H9 (cell line): ENCODE data around the gene APBA3. TPM values are rescaled to one million over a fixed set of nuclear protein-coding genes. Genes with fewer than 3 reads are reported as not detected.

ENCODE experiments used
- DNase-seq: peaks from one replicate; pipeline ENCODE4 v3.0.0-alpha.2; 2017
- H2AFZ ChIP-seq: one replicate; pipeline ENCODE4 v1.6.1; 2013; ENCODE audit warnings: mild to moderate bottlenecking, low read length, control low read depth, moderate library complexity
- H2AK5ac ChIP-seq: 2 replicates; pipeline ENCODE4 v1.6.1; 2013; ENCODE audit warnings: low read length, control low read depth, mixed read lengths; ENCODE audit not compliant: insufficient read length
- H2BK120ac ChIP-seq: one replicate; pipeline ENCODE4 v1.6.1; 2013; ENCODE audit warnings: low read depth, mild to moderate bottlenecking, low read length, control low read depth, inconsistent platforms; ENCODE audit not compliant: poor library complexity, severe bottlenecking
- H2BK12ac ChIP-seq: 2 replicates; pipeline ENCODE4 v1.6.1; 2013; ENCODE audit warnings: low read length, control low read depth, mixed read lengths, low read depth; ENCODE audit not compliant: insufficient read length
- H2BK15ac ChIP-seq: 2 replicates; pipeline ENCODE4 v1.6.1; 2013; ENCODE audit warnings: low read depth, low read length, control low read depth
- H2BK20ac ChIP-seq: one replicate; pipeline ENCODE4 v1.6.1; 2013; ENCODE audit warnings: low read depth, mild to moderate bottlenecking, low read length, control low read depth, inconsistent platforms; ENCODE audit not compliant: poor library complexity, severe bottlenecking
- H2BK5ac ChIP-seq: 2 replicates; pipeline ENCODE4 v1.6.1; 2013; ENCODE audit warnings: low read length, control low read depth, mixed read lengths; ENCODE audit not compliant: insufficient read length
- H3K14ac ChIP-seq: 2 replicates; pipeline ENCODE4 v1.6.1; 2013; ENCODE audit warnings: low read length, control low read depth; ENCODE audit not compliant: insufficient read depth
- H3K18ac ChIP-seq: 2 replicates; pipeline ENCODE4 v1.6.1; 2013; ENCODE audit warnings: low read depth, mild to moderate bottlenecking, mixed read lengths, low read length, control low read depth; ENCODE audit not compliant: insufficient read length
- H3K23ac ChIP-seq: 2 replicates; pipeline ENCODE4 v1.6.1; 2013; ENCODE audit warnings: low read length, control low read depth, mixed read lengths, low read depth; ENCODE audit not compliant: insufficient read length
- H3K23me2 ChIP-seq: 2 replicates; pipeline ENCODE4 v1.6.1; 2013; ENCODE audit warnings: low read depth, mild to moderate bottlenecking, mixed read lengths, low read length, control low read depth; ENCODE audit not compliant: insufficient read length, poor library complexity, severe bottlenecking
- H3K27ac ChIP-seq: 2 replicates; pipeline ENCODE4 v1.5.1; 2013; ENCODE audit warnings: low read length, control low read depth, mixed read lengths, low read depth; ENCODE audit not compliant: insufficient read length
- H3K27me3 ChIP-seq: 2 replicates; pipeline ENCODE4 v1.6.1; 2013; ENCODE audit warnings: low read length, control low read depth, inconsistent platforms; ENCODE audit not compliant: insufficient read depth
- H3K4ac ChIP-seq: 2 replicates; pipeline ENCODE4 v1.6.1; 2013; ENCODE audit warnings: low read depth, mild to moderate bottlenecking, control low read depth, inconsistent platforms, low read length, moderate library complexity
- H3K4me1 ChIP-seq: 2 replicates; pipeline ENCODE4 v1.6.1; 2013; ENCODE audit warnings: low read length, control low read depth, inconsistent platforms; ENCODE audit not compliant: insufficient read depth
- H3K4me2 ChIP-seq: 2 replicates; pipeline ENCODE4 v1.6.1; 2013; ENCODE audit warnings: low read length, control low read depth, mixed read lengths; ENCODE audit not compliant: insufficient read length, insufficient read depth
- H3K56ac ChIP-seq: 2 replicates; pipeline ENCODE4 v1.6.1; 2013; ENCODE audit warnings: low read depth, mild to moderate bottlenecking, mixed read lengths, low read length, control low read depth; ENCODE audit not compliant: insufficient read length
- H3K79me1 ChIP-seq: 2 replicates; pipeline ENCODE4 v1.6.1; 2013; ENCODE audit warnings: low read depth, mild to moderate bottlenecking, moderate library complexity, low read length, control low read depth, inconsistent platforms; ENCODE audit not compliant: insufficient read depth, poor library complexity, severe bottlenecking
- H3K79me2 ChIP-seq: 2 replicates; pipeline ENCODE4 v1.6.1; 2013; ENCODE audit warnings: low read length, control low read depth, inconsistent platforms; ENCODE audit not compliant: insufficient read depth
- H3K9ac ChIP-seq: 2 replicates; pipeline ENCODE4 v1.6.1; 2013; ENCODE audit warnings: low read length, control low read depth, mixed read lengths; ENCODE audit not compliant: insufficient read length; ENCODE audit errors: extremely low read depth
- H3K9me3 ChIP-seq: one replicate; pipeline ENCODE4 v1.6.1; 2013; ENCODE audit warnings: low read depth, low read length, inconsistent platforms; ENCODE audit not compliant: control insufficient read depth
- H3T11ph ChIP-seq: one replicate; pipeline ENCODE4 v1.6.1; 2013; ENCODE audit warnings: mild to moderate bottlenecking, low read length, control low read depth, inconsistent platforms
- H4K20me1 ChIP-seq: one replicate; pipeline ENCODE4 v1.6.1; 2013; ENCODE audit not compliant: control insufficient read depth, insufficient read length, insufficient read depth
- H4K5ac ChIP-seq: 2 replicates; pipeline ENCODE4 v1.6.1; 2013; ENCODE audit warnings: low read depth, mild to moderate bottlenecking, mixed read lengths, low read length, control low read depth; ENCODE audit not compliant: insufficient read length
- H4K8ac ChIP-seq: replicated peaks from 2 replicates; pipeline ENCODE4 v1.6.1; 2013; ENCODE audit warnings: low read length, control low read depth, mixed read lengths, low read depth; ENCODE audit not compliant: insufficient read length
- H4K91ac ChIP-seq: 2 replicates; pipeline ENCODE4 v1.6.1; 2013; ENCODE audit warnings: low read depth, mild to moderate bottlenecking, moderate library complexity, mixed read lengths, low read length, control low read depth; ENCODE audit not compliant: insufficient read length
- H3K27ac Mint-ChIP-seq, 3 experiments: 2 replicates in 2 of 3; 3 replicates in 1 of 3; pipeline ENCODE4 v1.8.0; 2020 to 2021; ENCODE audit warnings: mixed read lengths in 3 of 3, mild to moderate bottlenecking in 1 of 3, moderate library complexity in 1 of 3
- H3K27me3 Mint-ChIP-seq: 2 replicates; pipeline ENCODE4 v1.8.0; 2021; ENCODE audit warnings: low read depth, mild to moderate bottlenecking, moderate library complexity, mixed read lengths
- H3K36me3 Mint-ChIP-seq, 3 experiments: 2 replicates in 2 of 3; 3 replicates in 1 of 3; pipeline ENCODE4 v1.8.0; 2020 to 2021; ENCODE audit warnings: low read depth in 3 of 3, mixed read lengths in 3 of 3; ENCODE audit not compliant: insufficient read depth in 1 of 3
- H3K4me1 Mint-ChIP-seq, 2 experiments: 2 replicates each; pipeline ENCODE4 v1.8.0; 2020; ENCODE audit warnings: mixed read lengths in 2 of 2
- H3K4me3 Mint-ChIP-seq, 2 experiments: 2 replicates in 1 of 2; 3 replicates in 1 of 2; pipeline ENCODE4 v1.8.0; 2020 to 2021; ENCODE audit warnings: mild to moderate bottlenecking in 2 of 2, mixed read lengths in 2 of 2, moderate library complexity in 1 of 2
- H3K9me3 Mint-ChIP-seq, 2 experiments: 2 replicates in 1 of 2; 3 replicates in 1 of 2; pipeline ENCODE4 v1.8.0; 2020; ENCODE audit warnings: mild to moderate bottlenecking in 2 of 2, mixed read lengths in 2 of 2, moderate library complexity in 1 of 2
- CTCF ChIP-seq: fragments of 200-600 bp; sonication (generic); conservative IDR thresholded peaks from 3 replicates; pipeline ENCODE4 v1.8.0; 2021; ENCODE audit warnings: antibody characterized with exemption, mild to moderate bottlenecking
- WGBS: extraction: QIAGEN DNeasy Blood & Tissue Kit; methylation state at CpG from one replicate; pipeline ENCODE4 v1.1.7; 2013; ENCODE audit warnings: missing lambda C conversion rate, low lambda C conversion rate, mixed read lengths; ENCODE audit not compliant: insufficient read length; ENCODE audit errors: extremely low coverage; 5-methylcytosine and 5-hydroxymethylcytosine counted together
- total RNA-seq: library from RNA; stranded (reverse); gene quantifications from 2 replicates; pipeline ENCODE4 v1.2.1, GENCODE V29; 2021

The APBA3 gene
- total RNA-seq, 1 experiment from 2014 or later, result 21.8 TPM

- no peak for TF ChIP-seq CTCF
- Histone ChIP-seq H3K4me1 (no peaks in the 10 kb centered on the region), H3K4me2 (no peak overlapping the region), H2BK15ac (no peak overlapping the region), H2AFZ (no peak overlapping the region), H2BK20ac (no peak overlapping the region), H3K23me2 (no peaks in the 10 kb centered on the region), H4K5ac (peak overlapping the region; percentile 4), H3K18ac (no peak overlapping the region), H2BK12ac (no peak overlapping the region), H3K14ac (no peak overlapping the region; the same call in 1 of the 2 replicates), H3K79me2 (no peaks in the 10 kb centered on the region), H2AK5ac (no peak overlapping the region), H3K56ac (no peak overlapping the region), H3K23ac (no peak overlapping the region), H2BK120ac (no peak overlapping the region), H3K27ac (no peak overlapping the region), H3K79me1 (no peaks in the 10 kb centered on the region), H3K27me3 (no peaks in the 10 kb centered on the region), H3K9ac (no peak overlapping the region), H3K4ac (no peak overlapping the region), H3T11ph (no peak overlapping the region), H4K20me1 (no peaks in the 10 kb centered on the region), H4K8ac (peak overlapping the region; percentile 1), H3K9me3 (no peaks in the 10 kb centered on the region), H4K91ac (no peak overlapping the region), H2BK5ac (no peak overlapping the region)
- Mint-ChIP-seq H3K27ac (peak overlapping the region in 1 of 3 experiments; percentile 63; a peak in 2 of 7 replicates), H3K27me3 (peaks cover 7% of the 10 kb centered on the region), H3K4me3 (peak overlapping the region in 1 of 2 experiments; percentile 29; a peak in 1 of 5 replicates), H3K36me3 (no peaks in the 10 kb centered on the region), H3K9me3 (peaks cover 0 to 6% of the 10 kb centered on the region in 2 experiments; a peak in 2 of 5 replicates), H3K4me1 (peaks cover 0 to 6% of the 10 kb centered on the region in 2 experiments; a peak in 2 of 4 replicates)
- DNase-seq, result no peak
- no CpG with 5 or more reads among the region's 35 CpGs for WGBS
Measured at GRCh38 chr19:3807574-3808354, 46.3 kb upstream of the APBA3 start.
